Measurements from ENCODE around the gene HFE. TPM values are rescaled to one million over a fixed set of nuclear protein-coding genes. Genes with fewer than 3 reads are reported as not detected.

The HFE gene
- total and polyA plus RNA-seq, 10 of the 15 experiments (the other 5 are each of a cell fraction or from before 2014, with no cell fraction given) = 0.52 to 5.9 (median 1.7) TPM

DNA sequence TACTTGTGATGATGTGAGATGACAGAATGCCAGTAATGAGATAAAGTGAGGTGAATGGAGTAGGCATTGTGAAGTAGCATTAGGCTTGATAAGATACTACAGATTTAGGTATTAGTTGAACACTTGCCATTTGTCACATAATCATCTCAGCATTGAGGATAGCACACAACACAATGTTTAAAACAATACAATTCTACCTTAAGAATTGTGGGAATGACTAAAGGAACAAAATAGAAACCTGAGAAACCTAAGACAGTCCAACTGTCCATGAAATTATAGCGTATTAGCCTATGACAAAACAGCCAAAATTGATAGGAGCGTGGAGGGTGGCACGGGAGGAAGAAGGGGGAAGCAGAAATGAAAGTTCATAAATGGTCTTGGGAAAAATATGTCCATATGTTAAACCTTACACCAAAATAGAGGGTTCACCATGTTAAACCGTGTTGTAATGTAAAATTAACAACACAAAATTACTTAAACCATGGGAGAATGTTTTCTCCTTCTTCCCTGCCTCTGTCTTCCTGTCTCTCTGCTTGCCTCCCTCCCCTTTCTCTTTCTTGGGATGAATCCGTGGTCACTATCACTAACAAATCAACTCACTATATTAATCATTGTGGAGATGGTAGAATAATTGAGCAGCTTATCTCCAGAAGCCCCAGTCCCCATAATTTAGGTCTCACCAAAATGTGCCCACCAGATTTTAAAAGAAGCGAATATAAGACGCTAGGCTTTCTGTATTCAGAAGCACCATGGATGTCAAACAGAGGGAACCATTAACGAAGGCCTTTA lies 33.0 kb upstream of the HFE start (continued):
- TF ChIP-seq HCFC1 (IDR thresholded peaks at IDR 0.05; ENCODE audit: low read length) (no peak), NFIC (IDR thresholded peaks at IDR 0.05; ENCODE audit: low read depth, low read length) (no peak), NR2C2 (IDR thresholded peaks at IDR 0.05; ENCODE audit: borderline replicate concordance, control insufficient read depth, insufficient read length, low read depth) (no peak), RAD21 (IDR thresholded peaks at IDR 0.05; ENCODE audit: insufficient read depth, low read depth, low read length) (no peak), ZNF207 (IDR thresholded peaks at IDR 0.05; ENCODE audit: borderline replicate concordance) (no peak), IKZF2 (IDR thresholded peaks at IDR 0.05) (peak in 1 of 2 experiments; percentile 29; a peak in 2 of 4 replicates), RCOR1 (conservative IDR thresholded peaks at IDR 0.05; ENCODE audit: low read depth, low read length) (no peak), ZSCAN29 (IDR thresholded peaks at IDR 0.05) (no peak), BACH1 (IDR thresholded peaks at IDR 0.05; ENCODE audit: borderline replicate concordance) (peak; percentile 32; the same call in 1 of the 2 replicates), RFX5 (IDR thresholded peaks at IDR 0.05; ENCODE audit: low read depth, low read length) (no peak), PAX8 (IDR thresholded peaks at IDR 0.05) (no peak), EP300 (IDR thresholded peaks at IDR 0.05; ENCODE audit: borderline replicate concordance in 1 of 2, control insufficient read depth in 1 of 2, low read depth in 2 of 2, low read length in 2 of 2) (no peak)
- TF ChIP-seq, protein P1, sequence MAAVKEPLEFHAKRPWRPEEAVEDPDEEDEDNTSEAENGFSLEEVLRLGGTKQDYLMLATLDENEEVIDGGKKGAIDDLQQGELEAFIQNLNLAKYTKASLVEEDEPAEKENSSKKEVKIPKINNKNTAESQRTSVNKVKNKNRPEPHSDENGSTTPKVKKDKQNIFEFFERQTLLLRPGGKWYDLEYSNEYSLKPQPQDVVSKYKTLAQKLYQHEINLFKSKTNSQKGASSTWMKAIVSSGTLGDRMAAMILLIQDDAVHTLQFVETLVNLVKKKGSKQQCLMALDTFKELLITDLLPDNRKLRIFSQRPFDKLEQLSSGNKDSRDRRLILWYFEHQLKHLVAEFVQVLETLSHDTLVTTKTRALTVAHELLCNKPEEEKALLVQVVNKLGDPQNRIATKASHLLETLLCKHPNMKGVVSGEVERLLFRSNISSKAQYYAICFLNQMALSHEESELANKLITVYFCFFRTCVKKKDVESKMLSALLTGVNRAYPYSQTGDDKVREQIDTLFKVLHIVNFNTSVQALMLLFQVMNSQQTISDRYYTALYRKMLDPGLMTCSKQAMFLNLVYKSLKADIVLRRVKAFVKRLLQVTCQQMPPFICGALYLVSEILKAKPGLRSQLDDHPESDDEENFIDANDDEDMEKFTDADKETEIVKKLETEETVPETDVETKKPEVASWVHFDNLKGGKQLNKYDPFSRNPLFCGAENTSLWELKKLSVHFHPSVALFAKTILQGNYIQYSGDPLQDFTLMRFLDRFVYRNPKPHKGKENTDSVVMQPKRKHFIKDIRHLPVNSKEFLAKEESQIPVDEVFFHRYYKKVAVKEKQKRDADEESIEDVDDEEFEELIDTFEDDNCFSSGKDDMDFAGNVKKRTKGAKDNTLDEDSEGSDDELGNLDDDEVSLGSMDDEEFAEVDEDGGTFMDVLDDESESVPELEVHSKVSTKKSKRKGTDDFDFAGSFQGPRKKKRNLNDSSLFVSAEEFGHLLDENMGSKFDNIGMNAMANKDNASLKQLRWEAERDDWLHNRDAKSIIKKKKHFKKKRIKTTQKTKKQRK (IDR thresholded peaks at IDR 0.05; ENCODE audit: low read depth, low read length) = no peak
- TF ChIP-seq, protein P2, sequence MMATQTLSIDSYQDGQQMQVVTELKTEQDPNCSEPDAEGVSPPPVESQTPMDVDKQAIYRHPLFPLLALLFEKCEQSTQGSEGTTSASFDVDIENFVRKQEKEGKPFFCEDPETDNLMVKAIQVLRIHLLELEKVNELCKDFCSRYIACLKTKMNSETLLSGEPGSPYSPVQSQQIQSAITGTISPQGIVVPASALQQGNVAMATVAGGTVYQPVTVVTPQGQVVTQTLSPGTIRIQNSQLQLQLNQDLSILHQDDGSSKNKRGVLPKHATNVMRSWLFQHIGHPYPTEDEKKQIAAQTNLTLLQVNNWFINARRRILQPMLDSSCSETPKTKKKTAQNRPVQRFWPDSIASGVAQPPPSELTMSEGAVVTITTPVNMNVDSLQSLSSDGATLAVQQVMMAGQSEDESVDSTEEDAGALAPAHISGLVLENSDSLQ (IDR thresholded peaks at IDR 0.05) = no peak
- TF ChIP-seq, protein P3, sequence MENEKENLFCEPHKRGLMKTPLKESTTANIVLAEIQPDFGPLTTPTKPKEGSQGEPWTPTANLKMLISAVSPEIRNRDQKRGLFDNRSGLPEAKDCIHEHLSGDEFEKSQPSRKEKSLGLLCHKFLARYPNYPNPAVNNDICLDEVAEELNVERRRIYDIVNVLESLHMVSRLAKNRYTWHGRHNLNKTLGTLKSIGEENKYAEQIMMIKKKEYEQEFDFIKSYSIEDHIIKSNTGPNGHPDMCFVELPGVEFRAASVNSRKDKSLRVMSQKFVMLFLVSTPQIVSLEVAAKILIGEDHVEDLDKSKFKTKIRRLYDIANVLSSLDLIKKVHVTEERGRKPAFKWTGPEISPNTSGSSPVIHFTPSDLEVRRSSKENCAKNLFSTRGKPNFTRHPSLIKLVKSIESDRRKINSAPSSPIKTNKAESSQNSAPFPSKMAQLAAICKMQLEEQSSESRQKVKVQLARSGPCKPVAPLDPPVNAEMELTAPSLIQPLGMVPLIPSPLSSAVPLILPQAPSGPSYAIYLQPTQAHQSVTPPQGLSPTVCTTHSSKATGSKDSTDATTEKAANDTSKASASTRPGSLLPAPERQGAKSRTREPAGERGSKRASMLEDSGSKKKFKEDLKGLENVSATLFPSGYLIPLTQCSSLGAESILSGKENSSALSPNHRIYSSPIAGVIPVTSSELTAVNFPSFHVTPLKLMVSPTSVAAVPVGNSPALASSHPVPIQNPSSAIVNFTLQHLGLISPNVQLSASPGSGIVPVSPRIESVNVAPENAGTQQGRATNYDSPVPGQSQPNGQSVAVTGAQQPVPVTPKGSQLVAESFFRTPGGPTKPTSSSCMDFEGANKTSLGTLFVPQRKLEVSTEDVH (IDR thresholded peaks at IDR 0.05; ENCODE audit: low read depth, partially characterized antibody) = no peak
- TF ChIP-seq, protein P4, sequence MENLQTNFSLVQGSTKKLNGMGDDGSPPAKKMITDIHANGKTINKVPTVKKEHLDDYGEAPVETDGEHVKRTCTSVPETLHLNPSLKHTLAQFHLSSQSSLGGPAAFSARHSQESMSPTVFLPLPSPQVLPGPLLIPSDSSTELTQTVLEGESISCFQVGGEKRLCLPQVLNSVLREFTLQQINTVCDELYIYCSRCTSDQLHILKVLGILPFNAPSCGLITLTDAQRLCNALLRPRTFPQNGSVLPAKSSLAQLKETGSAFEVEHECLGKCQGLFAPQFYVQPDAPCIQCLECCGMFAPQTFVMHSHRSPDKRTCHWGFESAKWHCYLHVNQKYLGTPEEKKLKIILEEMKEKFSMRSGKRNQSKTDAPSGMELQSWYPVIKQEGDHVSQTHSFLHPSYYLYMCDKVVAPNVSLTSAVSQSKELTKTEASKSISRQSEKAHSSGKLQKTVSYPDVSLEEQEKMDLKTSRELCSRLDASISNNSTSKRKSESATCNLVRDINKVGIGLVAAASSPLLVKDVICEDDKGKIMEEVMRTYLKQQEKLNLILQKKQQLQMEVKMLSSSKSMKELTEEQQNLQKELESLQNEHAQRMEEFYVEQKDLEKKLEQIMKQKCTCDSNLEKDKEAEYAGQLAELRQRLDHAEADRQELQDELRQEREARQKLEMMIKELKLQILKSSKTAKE (IDR thresholded peaks at IDR 0.05; ENCODE audit: low read depth, poor library complexity, severe bottlenecking) = no peak

Measured in GM12878 (cell line).